ENCODE results near the gene URB1. TPM values are rescaled to one million over a fixed set of nuclear protein-coding genes. Genes with fewer than 3 reads are reported as not detected.

URB1 gene
- total and polyA plus RNA-seq, 2 experiments from 2014 or later, result 7.7 to 44.1 TPM

DNA sequence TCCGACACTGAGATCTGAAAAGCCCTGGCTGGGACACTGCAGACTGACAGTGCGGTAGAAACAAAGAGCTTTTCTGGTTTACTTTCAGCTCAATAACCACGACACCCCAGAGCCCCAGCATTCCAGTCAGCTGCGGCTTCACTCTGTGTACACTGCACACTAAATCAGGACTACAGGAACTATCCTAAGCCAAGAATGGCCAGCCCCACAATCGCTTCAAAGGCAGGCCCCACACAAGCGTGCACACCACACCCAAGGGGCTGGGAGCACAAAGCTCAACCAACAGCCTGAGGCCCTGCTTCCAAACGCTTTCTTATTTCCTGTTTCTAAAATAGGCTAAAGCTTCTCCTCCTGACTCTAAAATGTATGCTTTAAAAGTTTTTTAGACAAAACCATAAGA, 28.4 kb downstream of the URB1 start:
- no peak overlapping the region for H3K27ac Mint-ChIP-seq
- H3K9me2 ChIP-seq (ENCODE audit: insufficient read depth), result no peaks in the 10 kb centered on the region
- H3K9me3 Mint-ChIP-seq, result no peaks in the 10 kb centered on the region
- no peaks in the 10 kb centered on the region for H3K79me2 ChIP-seq (replicated peaks; ENCODE audit: insufficient read depth)
- no peak for ATAC-seq
- no peak overlapping the region for H3K4me2 ChIP-seq
- 0 out of 2 replicates have a peak, but pooled peaks cover 2% of the 10 kb centered on the region for H3F3A ChIP-seq (replicated peaks; ENCODE audit: low read depth)
- H2AFZ ChIP-seq, result no peak overlapping the region
- H3K36me3 Mint-ChIP-seq (ENCODE audit: low read depth), result peaks cover 90% of the 10 kb centered on the region
- peaks cover 6% of the 10 kb centered on the region for H3K27me3 Mint-ChIP-seq (ENCODE audit: insufficient read depth, low read depth, poor library complexity)
- TF ChIP-seq STAT1 (IDR thresholded peaks at IDR 0.05; ENCODE audit: unreplicated experiment) (no peak), NANOG (IDR thresholded peaks at IDR 0.05; ENCODE audit: borderline replicate concordance) (no peak), POLR2AphosphoS5 (IDR thresholded peaks at IDR 0.05; ENCODE audit: low read depth) (no peak), EZH2 (IDR thresholded peaks at IDR 0.05; ENCODE audit: low read depth, unreplicated experiment) (no peak), ZNF331 (CRISPR knock-in tag; IDR thresholded peaks at IDR 0.05; ENCODE audit: low read depth) (no peak), JUNB (IDR thresholded peaks at IDR 0.05; ENCODE audit: unreplicated experiment) (no peak), EZH2phosphoT487 (IDR thresholded peaks at IDR 0.05; ENCODE audit: unreplicated experiment) (no peak), CREB1 (CRISPR knock-in tag; IDR thresholded peaks at IDR 0.05; ENCODE audit: low read depth) (no peak), ZNF114 (CRISPR knock-in tag; IDR thresholded peaks at IDR 0.05) (no peak)
- TF ChIP-seq, protein P1, sequence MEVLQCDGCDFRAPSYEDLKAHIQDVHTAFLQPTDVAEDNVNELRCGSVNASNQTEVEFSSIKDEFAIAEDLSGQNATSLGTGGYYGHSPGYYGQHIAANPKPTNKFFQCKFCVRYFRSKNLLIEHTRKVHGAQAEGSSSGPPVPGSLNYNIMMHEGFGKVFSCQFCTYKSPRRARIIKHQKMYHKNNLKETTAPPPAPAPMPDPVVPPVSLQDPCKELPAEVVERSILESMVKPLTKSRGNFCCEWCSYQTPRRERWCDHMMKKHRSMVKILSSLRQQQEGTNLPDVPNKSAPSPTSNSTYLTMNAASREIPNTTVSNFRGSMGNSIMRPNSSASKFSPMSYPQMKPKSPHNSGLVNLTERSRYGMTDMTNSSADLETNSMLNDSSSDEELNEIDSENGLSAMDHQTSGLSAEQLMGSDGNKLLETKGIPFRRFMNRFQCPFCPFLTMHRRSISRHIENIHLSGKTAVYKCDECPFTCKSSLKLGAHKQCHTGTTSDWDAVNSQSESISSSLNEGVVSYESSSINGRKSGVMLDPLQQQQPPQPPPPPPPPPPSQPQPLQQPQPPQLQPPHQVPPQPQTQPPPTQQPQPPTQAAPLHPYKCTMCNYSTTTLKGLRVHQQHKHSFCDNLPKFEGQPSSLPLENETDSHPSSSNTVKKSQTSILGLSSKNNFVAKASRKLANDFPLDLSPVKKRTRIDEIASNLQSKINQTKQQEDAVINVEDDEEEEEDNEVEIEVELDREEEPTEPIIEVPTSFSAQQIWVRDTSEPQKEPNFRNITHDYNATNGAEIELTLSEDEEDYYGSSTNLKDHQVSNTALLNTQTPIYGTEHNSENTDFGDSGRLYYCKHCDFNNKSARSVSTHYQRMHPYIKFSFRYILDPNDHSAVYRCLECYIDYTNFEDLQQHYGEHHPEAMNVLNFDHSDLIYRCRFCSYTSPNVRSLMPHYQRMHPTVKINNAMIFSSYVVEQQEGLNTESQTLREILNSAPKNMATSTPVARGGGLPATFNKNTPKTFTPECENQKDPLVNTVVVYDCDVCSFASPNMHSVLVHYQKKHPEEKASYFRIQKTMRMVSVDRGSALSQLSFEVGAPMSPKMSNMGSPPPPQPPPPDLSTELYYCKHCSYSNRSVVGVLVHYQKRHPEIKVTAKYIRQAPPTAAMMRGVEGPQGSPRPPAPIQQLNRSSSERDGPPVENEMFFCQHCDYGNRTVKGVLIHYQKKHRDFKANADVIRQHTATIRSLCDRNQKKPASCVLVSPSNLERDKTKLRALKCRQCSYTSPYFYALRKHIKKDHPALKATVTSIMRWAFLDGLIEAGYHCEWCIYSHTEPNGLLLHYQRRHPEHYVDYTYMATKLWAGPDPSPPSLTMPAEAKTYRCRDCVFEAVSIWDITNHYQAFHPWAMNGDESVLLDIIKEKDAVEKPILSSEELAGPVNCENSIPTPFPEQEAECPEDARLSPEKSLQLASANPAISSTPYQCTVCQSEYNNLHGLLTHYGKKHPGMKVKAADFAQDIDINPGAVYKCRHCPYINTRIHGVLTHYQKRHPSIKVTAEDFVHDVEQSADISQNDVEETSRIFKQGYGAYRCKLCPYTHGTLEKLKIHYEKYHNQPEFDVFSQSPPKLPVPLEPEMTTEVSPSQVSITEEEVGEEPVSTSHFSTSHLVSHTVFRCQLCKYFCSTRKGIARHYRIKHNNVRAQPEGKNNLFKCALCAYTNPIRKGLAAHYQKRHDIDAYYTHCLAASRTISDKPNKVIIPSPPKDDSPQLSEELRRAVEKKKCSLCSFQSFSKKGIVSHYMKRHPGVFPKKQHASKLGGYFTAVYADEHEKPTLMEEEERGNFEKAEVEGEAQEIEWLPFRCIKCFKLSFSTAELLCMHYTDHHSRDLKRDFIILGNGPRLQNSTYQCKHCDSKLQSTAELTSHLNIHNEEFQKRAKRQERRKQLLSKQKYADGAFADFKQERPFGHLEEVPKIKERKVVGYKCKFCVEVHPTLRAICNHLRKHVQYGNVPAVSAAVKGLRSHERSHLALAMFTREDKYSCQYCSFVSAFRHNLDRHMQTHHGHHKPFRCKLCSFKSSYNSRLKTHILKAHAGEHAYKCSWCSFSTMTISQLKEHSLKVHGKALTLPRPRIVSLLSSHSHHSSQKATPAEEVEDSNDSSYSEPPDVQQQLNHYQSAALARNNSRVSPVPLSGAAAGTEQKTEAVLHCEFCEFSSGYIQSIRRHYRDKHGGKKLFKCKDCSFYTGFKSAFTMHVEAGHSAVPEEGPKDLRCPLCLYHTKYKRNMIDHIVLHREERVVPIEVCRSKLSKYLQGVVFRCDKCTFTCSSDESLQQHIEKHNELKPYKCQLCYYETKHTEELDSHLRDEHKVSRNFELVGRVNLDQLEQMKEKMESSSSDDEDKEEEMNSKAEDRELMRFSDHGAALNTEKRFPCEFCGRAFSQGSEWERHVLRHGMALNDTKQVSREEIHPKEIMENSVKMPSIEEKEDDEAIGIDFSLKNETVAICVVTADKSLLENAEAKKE (CRISPR knock-in tag; IDR thresholded peaks at IDR 0.05), result no peak
- TF ChIP-seq, protein P2, sequence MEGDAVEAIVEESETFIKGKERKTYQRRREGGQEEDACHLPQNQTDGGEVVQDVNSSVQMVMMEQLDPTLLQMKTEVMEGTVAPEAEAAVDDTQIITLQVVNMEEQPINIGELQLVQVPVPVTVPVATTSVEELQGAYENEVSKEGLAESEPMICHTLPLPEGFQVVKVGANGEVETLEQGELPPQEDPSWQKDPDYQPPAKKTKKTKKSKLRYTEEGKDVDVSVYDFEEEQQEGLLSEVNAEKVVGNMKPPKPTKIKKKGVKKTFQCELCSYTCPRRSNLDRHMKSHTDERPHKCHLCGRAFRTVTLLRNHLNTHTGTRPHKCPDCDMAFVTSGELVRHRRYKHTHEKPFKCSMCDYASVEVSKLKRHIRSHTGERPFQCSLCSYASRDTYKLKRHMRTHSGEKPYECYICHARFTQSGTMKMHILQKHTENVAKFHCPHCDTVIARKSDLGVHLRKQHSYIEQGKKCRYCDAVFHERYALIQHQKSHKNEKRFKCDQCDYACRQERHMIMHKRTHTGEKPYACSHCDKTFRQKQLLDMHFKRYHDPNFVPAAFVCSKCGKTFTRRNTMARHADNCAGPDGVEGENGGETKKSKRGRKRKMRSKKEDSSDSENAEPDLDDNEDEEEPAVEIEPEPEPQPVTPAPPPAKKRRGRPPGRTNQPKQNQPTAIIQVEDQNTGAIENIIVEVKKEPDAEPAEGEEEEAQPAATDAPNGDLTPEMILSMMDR (conservative IDR thresholded peaks at IDR 0.05; ENCODE audit: low read depth in 2 of 2), result no peak
- TF ChIP-seq, protein P3, sequence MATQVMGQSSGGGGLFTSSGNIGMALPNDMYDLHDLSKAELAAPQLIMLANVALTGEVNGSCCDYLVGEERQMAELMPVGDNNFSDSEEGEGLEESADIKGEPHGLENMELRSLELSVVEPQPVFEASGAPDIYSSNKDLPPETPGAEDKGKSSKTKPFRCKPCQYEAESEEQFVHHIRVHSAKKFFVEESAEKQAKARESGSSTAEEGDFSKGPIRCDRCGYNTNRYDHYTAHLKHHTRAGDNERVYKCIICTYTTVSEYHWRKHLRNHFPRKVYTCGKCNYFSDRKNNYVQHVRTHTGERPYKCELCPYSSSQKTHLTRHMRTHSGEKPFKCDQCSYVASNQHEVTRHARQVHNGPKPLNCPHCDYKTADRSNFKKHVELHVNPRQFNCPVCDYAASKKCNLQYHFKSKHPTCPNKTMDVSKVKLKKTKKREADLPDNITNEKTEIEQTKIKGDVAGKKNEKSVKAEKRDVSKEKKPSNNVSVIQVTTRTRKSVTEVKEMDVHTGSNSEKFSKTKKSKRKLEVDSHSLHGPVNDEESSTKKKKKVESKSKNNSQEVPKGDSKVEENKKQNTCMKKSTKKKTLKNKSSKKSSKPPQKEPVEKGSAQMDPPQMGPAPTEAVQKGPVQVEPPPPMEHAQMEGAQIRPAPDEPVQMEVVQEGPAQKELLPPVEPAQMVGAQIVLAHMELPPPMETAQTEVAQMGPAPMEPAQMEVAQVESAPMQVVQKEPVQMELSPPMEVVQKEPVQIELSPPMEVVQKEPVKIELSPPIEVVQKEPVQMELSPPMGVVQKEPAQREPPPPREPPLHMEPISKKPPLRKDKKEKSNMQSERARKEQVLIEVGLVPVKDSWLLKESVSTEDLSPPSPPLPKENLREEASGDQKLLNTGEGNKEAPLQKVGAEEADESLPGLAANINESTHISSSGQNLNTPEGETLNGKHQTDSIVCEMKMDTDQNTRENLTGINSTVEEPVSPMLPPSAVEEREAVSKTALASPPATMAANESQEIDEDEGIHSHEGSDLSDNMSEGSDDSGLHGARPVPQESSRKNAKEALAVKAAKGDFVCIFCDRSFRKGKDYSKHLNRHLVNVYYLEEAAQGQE (IDR thresholded peaks at IDR 0.05; ENCODE audit: unreplicated experiment), result no peak
- TF ChIP-seq, protein P4, sequence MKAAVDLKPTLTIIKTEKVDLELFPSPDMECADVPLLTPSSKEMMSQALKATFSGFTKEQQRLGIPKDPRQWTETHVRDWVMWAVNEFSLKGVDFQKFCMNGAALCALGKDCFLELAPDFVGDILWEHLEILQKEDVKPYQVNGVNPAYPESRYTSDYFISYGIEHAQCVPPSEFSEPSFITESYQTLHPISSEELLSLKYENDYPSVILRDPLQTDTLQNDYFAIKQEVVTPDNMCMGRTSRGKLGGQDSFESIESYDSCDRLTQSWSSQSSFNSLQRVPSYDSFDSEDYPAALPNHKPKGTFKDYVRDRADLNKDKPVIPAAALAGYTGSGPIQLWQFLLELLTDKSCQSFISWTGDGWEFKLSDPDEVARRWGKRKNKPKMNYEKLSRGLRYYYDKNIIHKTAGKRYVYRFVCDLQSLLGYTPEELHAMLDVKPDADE (IDR thresholded peaks at IDR 0.05), result no peak
- peaks cover 14% of the 10 kb centered on the region; the same call in 1 of the 2 replicates for H4K20me1 ChIP-seq (replicated peaks; ENCODE audit: insufficient read depth)
- DNase-seq (ENCODE audit: low spot score), result no peak
- no peaks in the 10 kb centered on the region for H3K27me3 ChIP-seq (ENCODE audit: insufficient read depth)
- H3K4me3 ChIP-seq, result no peak overlapping the region
- no peak overlapping the region for H3K4me3 Mint-ChIP-seq
- peaks cover 73% of the 10 kb centered on the region for H3K36me3 ChIP-seq (ENCODE audit: insufficient read depth)
- H3K4me1 ChIP-seq (ENCODE audit: insufficient read depth), result no peaks in the 10 kb centered on the region
- H3K27ac ChIP-seq (ENCODE audit: low read depth), result no peak overlapping the region
- no peaks in the 10 kb centered on the region for H3K4me1 Mint-ChIP-seq
